GM12873 (cell line): Measurements from ENCODE around the gene POT1.

ENCODE experiments used
- TF ChIP-seq, protein P1 (sequence below): IDR thresholded peaks from 2 replicates; pipeline ENCODE4 v1.5.1; 2012; ENCODE audit warnings: low read depth, mild to moderate bottlenecking, moderate library complexity, low read length, control low read depth; ENCODE audit not compliant: insufficient read depth; ENCODE audit errors: missing control alignments

POT1 gene

GRCh38 chr7:124801330-124801895 is 128.2 kb downstream of the POT1 start:
- TF ChIP-seq, protein P1, sequence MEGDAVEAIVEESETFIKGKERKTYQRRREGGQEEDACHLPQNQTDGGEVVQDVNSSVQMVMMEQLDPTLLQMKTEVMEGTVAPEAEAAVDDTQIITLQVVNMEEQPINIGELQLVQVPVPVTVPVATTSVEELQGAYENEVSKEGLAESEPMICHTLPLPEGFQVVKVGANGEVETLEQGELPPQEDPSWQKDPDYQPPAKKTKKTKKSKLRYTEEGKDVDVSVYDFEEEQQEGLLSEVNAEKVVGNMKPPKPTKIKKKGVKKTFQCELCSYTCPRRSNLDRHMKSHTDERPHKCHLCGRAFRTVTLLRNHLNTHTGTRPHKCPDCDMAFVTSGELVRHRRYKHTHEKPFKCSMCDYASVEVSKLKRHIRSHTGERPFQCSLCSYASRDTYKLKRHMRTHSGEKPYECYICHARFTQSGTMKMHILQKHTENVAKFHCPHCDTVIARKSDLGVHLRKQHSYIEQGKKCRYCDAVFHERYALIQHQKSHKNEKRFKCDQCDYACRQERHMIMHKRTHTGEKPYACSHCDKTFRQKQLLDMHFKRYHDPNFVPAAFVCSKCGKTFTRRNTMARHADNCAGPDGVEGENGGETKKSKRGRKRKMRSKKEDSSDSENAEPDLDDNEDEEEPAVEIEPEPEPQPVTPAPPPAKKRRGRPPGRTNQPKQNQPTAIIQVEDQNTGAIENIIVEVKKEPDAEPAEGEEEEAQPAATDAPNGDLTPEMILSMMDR, result no peak

- TF ChIP-seq, protein P1, result no peak
These were observed 129.2 kb downstream of the POT1 start for GRCh38 chr7:124800386-124800785.

- TF ChIP-seq, protein P1, result no peak
These were observed 130.2 kb downstream of the POT1 start for GRCh38 chr7:124799448-124799847.

DNA sequence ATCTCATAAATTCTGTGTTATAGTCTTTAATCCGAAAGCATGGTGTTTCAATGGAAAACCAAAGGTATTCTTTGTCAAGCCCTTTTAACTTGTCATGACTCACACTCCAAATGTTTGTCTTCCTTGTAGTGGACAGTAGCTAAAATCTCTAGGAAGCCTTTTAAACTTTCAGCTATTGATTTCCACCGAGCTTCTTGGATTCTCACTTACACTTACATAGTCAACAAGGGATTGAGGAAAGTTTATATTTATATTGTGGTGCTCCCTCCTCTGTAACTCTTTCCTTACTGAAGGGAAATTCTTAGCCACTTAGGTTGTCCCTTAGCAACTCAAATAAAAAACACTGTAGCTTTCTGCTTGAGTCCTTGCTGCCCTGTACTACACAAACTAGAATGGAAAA is 132.9 kb downstream of the POT1 start:
- TF ChIP-seq, protein P1, result no peak

DNA sequence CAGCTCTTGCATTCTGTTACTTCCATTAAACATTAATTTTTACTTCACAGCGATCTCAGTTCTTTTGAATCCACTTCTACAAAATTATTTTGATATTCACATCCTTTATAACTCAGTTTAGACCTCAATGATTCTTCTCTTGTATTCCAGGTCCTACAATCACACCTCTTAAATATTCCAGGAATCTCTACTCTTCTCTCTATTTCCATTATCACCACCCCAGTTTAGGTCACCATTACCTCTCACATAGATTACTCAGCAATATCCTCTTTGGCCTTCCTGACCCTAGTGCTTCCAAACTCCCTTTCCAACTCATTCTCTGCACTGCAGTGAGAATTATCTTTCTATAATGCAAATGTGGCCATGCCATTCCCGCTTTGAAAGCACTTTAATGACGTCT is 136.9 kb downstream of the POT1 start:
- TF ChIP-seq, protein P1, result no peak

DNA sequence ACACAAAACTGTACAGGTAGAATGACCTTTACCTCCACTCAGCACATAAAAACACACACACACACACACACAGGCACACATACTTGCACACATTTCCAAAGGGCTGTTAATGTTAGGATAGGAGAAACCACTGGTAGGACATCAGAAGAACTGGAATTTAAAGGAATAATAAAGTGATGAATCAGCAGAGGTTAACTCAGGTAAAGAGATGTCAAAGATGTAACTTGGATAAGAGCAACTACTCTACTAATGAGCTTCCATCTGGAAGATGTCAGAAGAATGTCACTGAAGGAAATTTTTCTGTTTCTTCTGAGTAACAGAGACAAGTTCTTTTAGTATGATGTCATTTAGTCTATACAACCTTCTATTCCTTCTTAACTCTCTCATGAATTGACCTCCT is 137.6 kb downstream of the POT1 start:
- TF ChIP-seq, protein P1, result no peak

DNA sequence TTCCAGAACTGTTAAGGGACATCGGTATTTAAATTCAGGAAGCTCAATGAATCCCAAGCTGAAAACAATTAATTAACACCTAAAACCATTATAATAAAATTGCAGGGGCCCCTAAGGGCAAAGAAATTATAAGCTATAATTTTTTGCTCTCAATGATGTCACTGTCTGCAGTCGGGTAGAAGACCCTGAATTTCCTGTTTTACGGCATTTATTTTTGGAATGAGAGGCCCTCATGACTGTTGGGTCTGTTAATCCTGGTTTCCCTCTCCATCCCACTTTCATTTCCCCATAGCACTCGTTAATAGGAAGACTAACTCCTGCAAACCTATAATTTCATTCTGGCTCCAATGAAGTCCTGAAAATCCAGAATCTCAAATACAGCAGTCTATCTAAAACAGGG is 138.2 kb downstream of the POT1 start:
- TF ChIP-seq, protein P1, result no peak
